Measurements from ENCODE around the gene SLC4A3. TPM values are rescaled to one million over a fixed set of nuclear protein-coding genes. Genes with fewer than 3 reads are reported as not detected.
"Not testable (repeated sequence)": the region's sequence is repeated elsewhere in the genome, so short reads cannot be mapped to it uniquely, and the experiment has no call there.

Gene SLC4A3
- total RNA-seq, 3 donors from 2014 or later: 0.29 to 3.4 (median 0.34) TPM

DNA sequence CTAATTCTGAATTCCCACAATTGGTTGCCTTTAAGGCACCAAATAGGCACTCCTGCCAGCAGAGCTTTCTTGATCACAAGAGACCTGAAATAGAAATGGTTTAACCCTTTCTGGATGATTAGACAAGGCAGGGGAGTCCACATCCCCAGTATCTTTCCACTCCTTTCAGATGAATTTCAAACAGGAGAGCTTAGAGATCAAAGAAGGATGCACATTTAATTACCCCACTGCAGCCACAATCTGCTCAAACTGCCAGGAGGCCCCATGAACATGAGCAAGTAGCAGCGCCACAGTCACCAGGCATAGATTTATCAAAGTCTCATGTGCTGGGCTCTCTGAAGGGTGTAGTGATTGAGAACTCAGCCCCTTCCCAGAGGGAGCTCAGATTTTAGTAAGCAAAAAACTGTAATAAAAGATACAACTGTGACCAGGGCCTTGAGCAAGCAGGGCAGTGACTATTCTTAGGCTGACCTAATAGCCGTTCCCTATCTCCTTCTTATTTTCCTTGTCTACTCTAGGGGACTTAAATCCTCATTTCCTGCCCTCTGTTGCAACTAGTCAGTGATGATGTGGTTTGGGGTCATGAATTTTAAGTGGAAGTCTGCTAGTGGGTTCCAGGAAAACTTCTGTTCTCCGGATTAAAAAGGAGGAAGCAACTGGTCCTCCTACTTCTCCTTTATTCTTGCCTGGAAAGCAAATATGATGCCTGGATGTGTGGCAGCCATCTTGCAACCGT, 53.7 kb downstream of the SLC4A3 start:
- H3K36me3 ChIP-seq (ENCODE audit: low read depth): no peaks in the 10 kb centered on the region

DNA sequence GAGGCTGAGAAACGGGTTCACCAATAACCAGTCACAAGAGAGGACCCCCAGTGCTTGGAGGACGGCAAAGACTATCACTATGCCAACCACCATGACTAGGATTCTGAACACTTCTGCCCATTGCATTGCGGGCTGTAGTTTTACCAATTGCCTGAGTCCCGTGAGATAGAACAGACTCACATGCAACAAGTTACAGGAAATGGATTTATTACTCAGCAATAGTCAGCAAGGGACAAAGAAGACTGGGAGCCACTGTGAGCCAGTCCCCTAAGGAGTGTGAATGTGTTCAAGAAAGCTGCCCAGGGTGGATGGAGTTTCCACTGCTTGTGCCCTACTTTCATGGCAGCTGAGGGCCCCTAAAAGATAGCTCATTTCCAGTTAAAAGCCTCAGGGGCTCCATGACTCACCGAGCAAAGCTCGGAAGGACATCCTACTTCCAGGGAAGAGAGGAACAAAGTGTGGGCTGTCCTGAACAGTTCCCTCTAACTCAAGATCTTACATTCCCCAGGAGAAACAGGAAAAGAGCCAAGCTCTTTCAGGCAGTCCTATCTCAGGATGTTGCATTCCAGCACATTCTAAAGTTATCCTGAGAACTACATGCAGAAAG, 54.4 kb downstream of the SLC4A3 start:
- DNase-seq (no peak), ATAC-seq (no peak)
- no peak overlapping the region for H3K4me3 ChIP-seq
- TF ChIP-seq, protein P1, sequence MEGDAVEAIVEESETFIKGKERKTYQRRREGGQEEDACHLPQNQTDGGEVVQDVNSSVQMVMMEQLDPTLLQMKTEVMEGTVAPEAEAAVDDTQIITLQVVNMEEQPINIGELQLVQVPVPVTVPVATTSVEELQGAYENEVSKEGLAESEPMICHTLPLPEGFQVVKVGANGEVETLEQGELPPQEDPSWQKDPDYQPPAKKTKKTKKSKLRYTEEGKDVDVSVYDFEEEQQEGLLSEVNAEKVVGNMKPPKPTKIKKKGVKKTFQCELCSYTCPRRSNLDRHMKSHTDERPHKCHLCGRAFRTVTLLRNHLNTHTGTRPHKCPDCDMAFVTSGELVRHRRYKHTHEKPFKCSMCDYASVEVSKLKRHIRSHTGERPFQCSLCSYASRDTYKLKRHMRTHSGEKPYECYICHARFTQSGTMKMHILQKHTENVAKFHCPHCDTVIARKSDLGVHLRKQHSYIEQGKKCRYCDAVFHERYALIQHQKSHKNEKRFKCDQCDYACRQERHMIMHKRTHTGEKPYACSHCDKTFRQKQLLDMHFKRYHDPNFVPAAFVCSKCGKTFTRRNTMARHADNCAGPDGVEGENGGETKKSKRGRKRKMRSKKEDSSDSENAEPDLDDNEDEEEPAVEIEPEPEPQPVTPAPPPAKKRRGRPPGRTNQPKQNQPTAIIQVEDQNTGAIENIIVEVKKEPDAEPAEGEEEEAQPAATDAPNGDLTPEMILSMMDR (IDR thresholded peaks at IDR 0.05): no peak
- intact Hi-C loops (cut with DNase I, micrococcal nuclease): no loop called here
- H3K4me1 ChIP-seq (ENCODE audit: low read depth): no peaks in the 10 kb centered on the region
- no peaks in the 10 kb centered on the region for H3K36me3 ChIP-seq (ENCODE audit: low read depth)
- no peaks in the 10 kb centered on the region for H3K9me3 ChIP-seq

More for the DNA sequence above, 53.7 kb downstream of the SLC4A3 start:
- Histone ChIP-seq H3K4me3 (no peak overlapping the region), H3K4me1 (ENCODE audit: low read depth) (no peaks in the 10 kb centered on the region), H3K9me3 (no peaks in the 10 kb centered on the region)
- TF ChIP-seq, protein P1 (IDR thresholded peaks at IDR 0.05): no peak
- no peak for DNase-seq
- intact Hi-C loops (cut with DNase I, micrococcal nuclease): no loop called here
- no peak for ATAC-seq

DNA sequence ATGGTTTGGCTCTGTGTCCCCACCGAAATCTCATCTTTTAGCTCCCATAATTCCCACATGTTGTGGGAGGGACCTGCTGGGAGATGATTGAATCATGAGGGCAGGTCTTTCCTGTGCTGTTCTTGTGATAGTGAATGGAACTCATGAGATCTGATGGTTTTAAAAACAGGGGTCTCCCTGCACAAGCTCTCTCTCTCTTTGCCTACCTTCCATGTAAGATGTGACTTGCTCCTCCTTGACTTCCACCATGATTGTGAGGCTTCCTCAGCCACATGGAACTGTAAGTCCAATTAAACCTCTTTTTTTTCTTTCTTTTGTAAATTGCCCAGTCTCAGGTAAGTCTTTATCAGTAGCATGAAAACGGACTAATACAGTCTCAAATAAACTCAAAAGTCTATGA, 56.0 kb downstream of the SLC4A3 start:
- DNase-seq; H3K9me3 ChIP-seq; ATAC-seq; H3K4me3 ChIP-seq; H3K4me1 ChIP-seq (ENCODE audit: low read depth); intact Hi-C loops (cut with DNase I, micrococcal nuclease); H3K36me3 ChIP-seq (ENCODE audit: low read depth): not testable (repeated sequence)

DNA sequence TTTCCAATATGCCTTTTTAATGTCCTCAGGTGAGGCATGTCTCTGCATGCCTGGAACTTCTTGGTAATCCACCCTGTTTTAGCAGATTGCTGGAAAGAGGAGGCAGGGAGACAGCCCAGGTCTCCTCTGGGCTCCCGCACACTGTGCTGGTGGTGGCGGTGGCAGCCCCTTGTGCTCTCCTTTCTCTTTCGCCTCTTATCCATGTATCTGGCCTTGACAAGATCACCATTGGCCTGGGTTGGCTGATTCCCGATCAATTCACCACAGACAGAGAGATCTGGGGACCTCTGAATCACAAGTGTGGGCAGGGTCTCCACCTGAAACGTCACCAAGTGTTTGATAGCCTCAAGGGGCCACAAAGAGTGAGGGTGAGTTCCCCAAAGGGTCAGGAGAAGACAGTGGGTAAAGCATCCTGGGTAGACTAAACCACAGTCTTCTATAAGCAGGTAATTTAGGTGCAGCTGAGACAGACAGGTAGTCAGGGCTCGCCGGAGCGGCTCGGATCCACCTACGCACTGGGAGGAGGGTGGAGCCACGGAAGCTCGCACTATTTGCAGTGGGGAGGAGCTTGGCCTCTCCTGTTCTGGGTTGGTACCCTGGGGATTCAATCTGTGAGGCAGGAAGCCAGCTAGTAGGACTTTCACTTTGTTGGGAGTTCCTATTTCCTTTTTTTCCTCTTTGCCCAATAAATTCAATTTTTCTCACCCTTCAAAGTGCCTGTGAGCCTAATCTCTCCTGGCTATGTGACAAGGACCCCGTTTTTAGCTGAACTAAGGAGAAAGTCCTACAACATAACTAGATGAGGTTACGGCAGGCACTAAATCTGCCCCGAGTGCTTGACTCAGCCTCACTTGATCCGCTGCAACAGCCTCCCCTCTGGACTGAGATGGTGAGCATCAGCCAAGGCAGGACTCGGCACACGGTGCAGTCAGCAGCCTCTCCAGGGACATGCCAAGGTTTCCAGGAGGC, 57.6 kb downstream of the SLC4A3 start:
- ATAC-seq (peak; percentile 99), DNase-seq (peak; percentile 81 to 83 (median 81))
- Histone ChIP-seq H3K9me3 (no peaks in the 10 kb centered on the region), H3K36me3 (ENCODE audit: low read depth) (no peaks in the 10 kb centered on the region), H3K4me1 (ENCODE audit: low read depth) (no peaks in the 10 kb centered on the region), H3K4me3 (no peak overlapping the region)
- TF ChIP-seq, protein P1 (IDR thresholded peaks at IDR 0.05): no peak
- intact Hi-C loops (cut with DNase I, micrococcal nuclease): no loop called here

DNA sequence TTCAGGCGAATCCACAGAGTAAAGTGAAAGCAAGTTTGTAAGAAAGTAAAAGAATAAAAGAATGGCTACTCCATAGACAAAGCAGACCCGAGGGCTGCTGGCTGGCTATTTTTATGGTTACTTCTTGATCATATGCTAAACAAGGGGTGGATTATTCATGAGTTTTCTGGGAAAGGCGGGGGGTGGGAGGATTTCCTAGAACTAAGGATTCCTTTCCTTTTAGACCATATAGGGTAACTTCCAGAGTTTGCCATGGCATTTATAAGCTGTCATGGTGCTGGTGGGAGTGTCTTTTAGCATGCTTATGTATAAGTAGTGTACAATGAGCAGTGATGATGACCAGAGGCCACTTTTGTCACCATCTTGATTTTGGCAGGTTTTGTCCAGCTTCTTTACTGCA, 59.8 kb downstream of the SLC4A3 start:
- TF ChIP-seq, protein P1 (IDR thresholded peaks at IDR 0.05): no peak
- Histone ChIP-seq H3K4me1 (ENCODE audit: low read depth) (no peaks in the 10 kb centered on the region), H3K4me3 (no peak overlapping the region), H3K36me3 (ENCODE audit: low read depth) (no peaks in the 10 kb centered on the region), H3K9me3 (no peaks in the 10 kb centered on the region)
- ATAC-seq: no peak
- intact Hi-C loops (cut with DNase I, micrococcal nuclease): no loop called here
- DNase-seq: no peak

Data from mucosa of descending colon (tissue), 3 donors.